SIG-M5 treated with dmso at 0.1 percent for 504 hours (cell line): ENCODE measurements around the gene CHTF8.

Experiments
- DNase-seq: peaks from one replicate; lab custom pipeline; 2025; ENCODE audit not compliant: unreplicated experiment; lab: John Stamatoyannopoulos, UW

The CHTF8 gene

GRCh38 chr16:69114346-69114975 is 17.9 kb downstream of the CHTF8 start:
- no peak for DNase-seq

GRCh38 chr16:69113216-69113615 is 19.2 kb downstream of the CHTF8 start:
- no peak for DNase-seq

- peak; percentile 26 for DNase-seq
Measured at GRCh38 chr16:69112285-69113129, 19.9 kb downstream of the CHTF8 start.

DNA sequence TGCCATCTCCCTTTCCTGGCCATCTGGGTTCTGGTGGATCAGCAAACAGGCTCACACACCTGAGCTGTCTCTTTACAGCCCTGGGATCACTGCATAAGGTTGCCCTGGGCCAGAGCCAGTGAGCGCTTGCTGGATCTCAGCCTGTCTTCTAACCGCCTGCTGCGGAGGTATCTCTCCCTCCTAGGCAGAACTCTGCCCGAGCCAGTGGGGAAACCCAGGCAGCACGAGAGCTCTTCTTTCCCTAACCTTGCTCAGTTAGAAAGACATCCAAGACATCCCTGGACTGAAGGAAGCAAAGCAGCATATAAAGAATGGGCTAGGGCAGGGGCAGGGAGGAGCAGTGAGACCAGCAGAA is 20.5 kb downstream of the CHTF8 start:
- DNase-seq: no peak

DNA sequence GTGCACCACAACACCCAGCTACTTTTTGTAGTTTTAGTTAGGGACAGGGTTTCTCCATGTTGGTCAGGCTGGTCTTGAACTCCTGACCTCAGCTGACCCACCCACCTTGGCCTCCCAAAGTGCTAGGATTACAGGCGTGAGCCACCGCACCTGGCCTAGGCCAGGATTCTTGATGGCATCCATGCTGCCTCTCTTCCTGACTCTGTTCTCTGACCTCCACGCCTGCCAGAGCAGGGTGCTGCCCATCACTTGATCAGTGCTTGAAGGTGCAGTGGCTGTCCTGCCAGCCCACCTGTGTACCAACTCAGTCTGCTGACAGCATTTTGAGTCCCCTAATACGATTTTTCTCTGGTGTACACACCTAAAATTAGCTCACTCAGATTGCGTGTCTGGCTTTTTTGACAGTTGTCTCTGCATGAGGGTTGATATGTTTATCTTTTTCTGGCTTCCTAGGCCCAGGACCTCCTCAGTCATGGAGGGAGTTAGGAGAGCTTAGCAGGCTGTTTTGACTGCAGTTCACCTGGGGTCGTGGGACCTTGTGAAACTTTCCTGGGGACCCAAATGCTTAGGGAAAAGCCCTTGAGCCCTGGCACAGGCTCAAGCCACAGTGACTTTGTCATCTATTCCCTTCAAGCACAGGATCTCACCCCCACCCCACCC is 21.0 kb downstream of the CHTF8 start:
- no peak for DNase-seq

GRCh38 chr16:69110406-69110805 is 22.0 kb downstream of the CHTF8 start:
- DNase-seq: no peak

DNA sequence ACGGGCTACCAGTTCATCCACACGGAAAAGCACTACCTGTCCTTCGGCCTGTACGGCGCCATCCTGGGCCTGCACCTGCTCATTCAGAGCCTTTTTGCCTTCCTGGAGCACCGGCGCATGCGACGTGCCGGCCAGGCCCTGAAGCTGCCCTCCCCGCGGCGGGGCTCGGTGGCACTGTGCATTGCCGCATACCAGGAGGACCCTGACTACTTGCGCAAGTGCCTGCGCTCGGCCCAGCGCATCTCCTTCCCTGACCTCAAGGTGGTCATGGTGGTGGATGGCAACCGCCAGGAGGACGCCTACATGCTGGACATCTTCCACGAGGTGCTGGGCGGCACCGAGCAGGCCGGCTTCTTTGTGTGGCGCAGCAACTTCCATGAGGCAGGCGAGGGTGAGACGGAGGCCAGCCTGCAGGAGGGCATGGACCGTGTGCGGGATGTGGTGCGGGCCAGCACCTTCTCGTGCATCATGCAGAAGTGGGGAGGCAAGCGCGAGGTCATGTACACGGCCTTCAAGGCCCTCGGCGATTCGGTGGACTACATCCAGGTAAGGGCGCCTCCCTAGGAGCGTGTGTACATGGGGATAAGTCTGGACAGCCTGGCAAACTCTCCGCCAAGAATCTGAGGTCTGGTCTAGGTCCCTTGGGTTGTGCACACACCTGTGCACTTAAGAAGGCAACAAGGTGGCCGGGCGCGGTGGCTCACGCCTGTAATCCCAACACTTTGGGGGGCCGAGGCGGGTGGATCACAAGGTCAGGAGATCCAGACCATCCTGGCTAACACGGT is 22.7 kb downstream of the CHTF8 start:
- DNase-seq: no peak

DNA sequence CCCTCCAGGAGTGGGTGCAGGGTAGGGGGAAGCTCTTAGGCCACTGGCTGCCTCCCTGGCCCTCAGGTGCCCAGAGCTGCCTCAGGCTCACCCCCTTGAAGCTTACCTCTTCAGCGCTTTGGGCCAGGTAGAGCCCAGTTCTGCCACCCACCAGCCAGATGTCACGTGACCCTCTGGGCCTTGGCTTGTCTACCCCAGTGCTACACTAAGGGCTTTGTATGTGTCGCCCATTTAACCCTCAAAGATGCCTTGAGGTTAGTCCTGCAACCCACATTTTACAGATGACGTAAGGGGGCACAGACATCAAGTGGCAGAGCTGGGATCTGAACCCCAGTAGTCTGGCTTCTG is 23.5 kb downstream of the CHTF8 start:
- no peak for DNase-seq

- no peak for DNase-seq
Measured at GRCh38 chr16:69108064-69108904, 24.1 kb downstream of the CHTF8 start.

DNA sequence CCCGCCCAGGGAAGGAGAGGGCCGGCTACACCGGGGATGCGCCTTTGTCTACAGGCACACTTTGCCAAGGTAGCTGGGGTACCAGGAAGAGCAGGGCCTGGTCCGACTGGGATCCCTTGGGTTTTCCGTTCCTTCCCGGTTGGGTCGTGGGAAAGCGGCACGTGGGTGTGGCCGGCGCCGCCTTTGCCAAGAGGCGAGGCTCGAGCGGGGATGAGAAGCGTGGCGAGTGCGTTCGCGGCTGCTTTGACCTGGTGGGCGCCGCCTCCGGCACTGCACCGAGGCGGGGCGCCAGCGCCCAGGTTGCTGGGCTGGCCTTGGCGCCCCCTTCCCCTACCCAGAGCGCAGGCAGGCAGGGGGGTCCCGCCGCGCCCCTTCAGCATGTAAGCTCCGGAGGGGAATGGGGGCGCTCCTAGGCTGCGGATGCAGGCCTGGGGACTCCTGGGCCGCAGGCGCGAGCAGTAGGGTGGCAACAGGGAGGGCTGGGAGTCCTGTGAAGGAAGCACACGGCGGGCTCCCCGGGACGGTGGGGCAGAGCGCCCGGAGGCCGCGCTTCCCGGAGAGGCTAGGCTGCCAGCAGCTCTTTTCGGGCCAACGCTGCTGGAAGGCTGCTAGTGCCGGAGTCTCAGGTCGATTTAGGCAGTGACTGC is 24.9 kb downstream of the CHTF8 start:
- DNase-seq: no peak

DNA sequence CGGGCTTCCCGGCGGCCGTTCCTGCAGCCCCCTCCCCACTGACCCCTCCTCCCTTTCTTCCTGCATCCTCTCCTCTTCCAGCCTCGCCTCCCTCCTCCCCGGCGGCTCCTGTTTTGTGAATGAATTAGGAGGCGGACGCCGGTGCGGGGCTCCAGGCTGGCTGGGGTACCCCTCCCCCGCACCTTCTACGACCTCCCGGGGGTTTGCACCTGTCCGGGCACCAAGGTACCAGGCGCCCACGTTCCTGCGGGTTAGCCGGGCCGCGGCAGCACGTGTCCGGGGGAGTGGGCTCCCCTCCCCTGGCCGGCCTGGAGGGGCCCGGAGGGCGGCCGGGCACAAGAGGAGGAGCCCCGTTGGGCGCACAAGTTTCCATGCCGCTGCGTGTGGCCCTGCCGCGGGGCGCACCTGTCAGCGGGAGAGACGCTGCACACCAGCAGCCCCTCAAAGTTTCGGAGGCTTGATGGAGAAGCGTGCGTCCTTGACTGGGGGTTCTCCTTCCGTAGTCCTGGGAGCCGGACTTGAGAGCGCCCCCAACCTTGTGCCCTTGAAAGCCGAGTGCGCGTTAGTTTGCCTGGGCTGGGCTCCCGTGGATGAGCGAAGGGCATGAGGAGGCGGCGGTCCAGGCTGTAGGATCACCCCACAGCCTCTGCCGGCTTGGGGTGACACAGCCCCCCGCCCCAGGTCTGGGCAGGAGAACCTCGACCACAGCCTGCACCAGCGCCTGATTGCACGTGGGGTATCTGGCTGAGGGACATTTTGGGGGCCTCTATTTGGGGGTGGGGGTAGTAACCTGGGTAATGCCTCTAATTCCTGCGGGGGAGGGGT is 25.7 kb downstream of the CHTF8 start:
- DNase-seq: no peak

- DNase-seq: peak; percentile 51
Measured at GRCh38 chr16:69105501-69106361, 26.7 kb downstream of the CHTF8 start, which contains the start of gene HAS3. TSS of gene HAS3 (plus strand) at chr16:69105653. CDS start at chr16:69109396, 3,743 bp downstream.

GRCh38 chr16:69100071-69100691 is 32.2 kb downstream of the CHTF8 start:
- no peak for DNase-seq

DNA sequence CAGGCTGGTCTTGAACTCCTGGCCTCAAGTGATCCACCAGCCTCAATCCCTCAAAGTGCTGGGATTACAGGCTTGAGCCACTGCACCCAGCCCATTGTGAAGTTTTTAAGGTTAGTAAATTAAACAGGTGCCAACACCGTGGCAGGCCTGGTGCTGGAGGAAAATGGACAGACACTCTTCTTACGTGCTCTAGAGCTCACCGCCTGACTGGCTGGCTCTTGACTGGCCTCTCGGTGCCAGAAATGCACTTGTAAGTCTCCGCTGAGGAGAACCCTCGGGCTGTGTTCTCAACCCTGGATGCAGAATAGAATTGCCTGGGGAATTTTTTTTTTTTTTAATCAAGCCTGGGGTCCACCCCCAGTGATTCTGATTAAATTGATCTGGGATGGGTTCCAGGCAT is 37.2 kb downstream of the CHTF8 start:
- no peak for DNase-seq

GRCh38 chr16:69094501-69094900 is 37.9 kb downstream of the CHTF8 start:
- no peak for DNase-seq

- DNase-seq: no peak
Measured at GRCh38 chr16:69093974-69094373, 38.4 kb downstream of the CHTF8 start.

DNA sequence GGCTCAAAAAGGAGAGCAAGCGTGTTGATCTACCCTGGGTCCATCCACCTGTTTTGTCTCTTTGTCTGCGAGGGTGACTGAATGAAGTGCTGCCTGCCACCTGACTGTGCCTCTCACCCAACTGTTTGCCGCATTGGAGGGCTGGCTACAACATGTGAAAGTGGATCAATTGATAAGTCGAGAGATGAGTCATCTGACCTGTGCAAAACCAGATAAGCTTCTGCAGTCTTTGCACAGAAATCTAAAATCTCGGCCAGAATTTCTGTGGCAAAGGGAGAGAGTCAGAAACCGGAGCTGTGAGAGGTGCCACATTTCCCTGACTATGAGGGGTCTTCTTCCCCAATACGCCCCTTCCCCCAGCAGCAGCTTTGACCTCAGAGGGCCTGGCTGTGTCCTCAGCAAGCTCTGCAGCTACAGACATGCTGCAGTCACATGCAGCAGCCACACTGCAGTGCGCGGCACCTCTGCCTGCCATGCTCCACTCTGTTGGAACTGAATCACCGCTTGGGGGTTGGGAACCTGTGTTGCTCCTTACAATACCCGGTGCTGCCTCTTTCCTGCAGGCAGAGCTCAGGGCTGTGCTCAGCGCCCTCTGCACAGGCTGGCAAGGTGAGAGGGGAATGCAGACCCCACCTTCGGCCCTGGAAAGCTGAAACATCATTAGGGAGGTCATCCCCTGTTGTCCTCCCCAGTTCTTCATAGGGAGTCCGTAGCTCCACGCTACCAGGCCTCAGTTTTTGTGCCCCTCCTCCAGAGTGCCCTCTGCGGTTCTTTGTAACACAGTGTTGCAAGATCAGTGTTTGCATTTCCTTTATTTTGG is 43.1 kb downstream of the CHTF8 start:
- DNase-seq: no peak
